HG02870 (cell line): ENCODE data around the gene MOV10L1.

ENCODE experiments used
- ATAC-seq: cut with Tn5 transposase; IDR thresholded peaks from one replicate; pipeline ENCODE4 v1.9.1; 2021; ENCODE audit warnings: mild to moderate bottlenecking, moderate library complexity; ENCODE audit not compliant: unreplicated experiment

The MOV10L1 gene

DNA sequence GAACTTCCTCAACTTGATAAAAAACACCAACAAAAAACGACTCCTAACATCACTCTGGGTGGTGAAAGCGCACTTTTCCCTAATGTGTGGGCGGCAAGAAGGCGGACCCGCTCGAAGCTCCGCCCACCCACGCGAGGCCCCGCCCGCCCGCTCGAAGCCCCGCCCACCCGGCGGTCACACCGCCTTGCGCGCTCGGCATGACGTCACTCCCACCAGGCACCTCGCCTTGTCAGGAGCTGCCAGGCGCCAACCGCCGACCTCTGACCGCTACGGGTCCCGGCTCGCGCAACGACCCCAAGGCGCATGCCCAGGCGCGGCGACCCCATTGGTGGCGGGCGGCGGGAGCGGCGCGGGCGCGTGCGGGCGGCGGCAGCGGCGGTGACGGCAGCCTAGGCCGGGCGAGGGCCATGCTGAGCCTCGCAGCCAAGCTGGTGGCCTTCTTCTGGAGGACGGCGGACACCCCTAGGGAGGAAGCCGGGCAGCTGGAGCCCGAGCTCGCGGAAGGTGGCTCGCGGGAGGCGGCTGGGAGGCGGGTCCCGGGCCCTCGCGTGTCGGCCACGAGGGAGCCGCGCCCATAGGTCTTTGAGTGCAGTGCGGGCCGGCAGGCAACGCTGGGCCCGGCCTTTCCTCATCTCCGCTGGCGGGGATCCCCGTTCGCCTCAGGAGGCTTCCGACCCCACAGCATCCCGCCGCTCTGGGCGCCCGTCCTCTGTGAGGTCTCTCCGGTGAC, at the start of gene MOV10L1:
MOV10L1 (plus strand) TSS at position 325 of the 730 bp plus-strand sequence; CDS start at position 408, 83 bp downstream.
- ATAC-seq: no peak

- no peak for ATAC-seq
Measured at GRCh38 chr22:50040717-50041116, 49.1 kb upstream of the MOV10L1 start.

GRCh38 chr22:50041361-50042065, 48.3 kb upstream of the MOV10L1 start:
- no peak for ATAC-seq

GRCh38 chr22:50044485-50045118, 45.2 kb upstream of the MOV10L1 start:
- no peak for ATAC-seq

- ATAC-seq: no peak
Measured at GRCh38 chr22:50045211-50046018, 44.4 kb upstream of the MOV10L1 start.

DNA sequence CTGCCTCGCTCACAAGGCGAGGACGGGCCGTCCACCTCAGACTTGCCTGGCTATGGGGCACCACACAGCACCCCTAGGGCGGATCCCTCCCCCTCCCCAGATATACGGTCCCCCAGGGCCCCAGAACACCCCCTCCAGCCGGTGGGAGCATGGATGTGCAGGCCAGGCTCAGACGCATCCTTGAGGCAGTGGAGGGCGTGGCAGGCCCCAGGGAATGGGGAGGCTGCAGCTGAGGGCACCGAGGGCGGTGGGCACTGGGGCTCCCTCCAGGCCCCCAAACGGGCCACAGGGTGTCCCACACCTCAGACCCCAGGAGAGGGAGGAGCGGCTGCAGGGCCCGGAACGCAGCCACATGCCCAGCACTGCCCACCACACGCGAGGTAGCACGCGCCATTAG, 43.8 kb upstream of the MOV10L1 start:
- no peak for ATAC-seq

GRCh38 chr22:50046481-50047245, 43.1 kb upstream of the MOV10L1 start:
- no peak for ATAC-seq

DNA sequence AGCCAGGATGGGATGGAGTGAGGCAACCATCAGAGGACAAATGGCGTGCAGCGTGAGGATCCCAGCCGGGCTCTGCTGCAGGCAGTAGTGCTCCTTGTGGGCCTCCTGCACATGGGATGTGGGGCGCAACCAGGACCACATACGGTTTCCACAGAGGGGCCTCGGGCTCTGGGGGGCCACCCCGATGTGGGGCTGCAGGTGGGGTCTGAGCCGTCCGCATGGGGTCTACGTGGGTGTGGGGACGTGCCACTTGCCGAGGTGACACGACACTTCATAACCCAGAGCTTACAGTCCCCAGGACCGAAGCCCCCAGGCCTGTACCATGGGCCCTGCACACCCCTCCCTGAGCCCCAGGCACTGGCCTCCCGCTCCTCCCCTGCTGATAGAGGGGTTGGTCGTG, 42.5 kb upstream of the MOV10L1 start:
- no peak for ATAC-seq

DNA sequence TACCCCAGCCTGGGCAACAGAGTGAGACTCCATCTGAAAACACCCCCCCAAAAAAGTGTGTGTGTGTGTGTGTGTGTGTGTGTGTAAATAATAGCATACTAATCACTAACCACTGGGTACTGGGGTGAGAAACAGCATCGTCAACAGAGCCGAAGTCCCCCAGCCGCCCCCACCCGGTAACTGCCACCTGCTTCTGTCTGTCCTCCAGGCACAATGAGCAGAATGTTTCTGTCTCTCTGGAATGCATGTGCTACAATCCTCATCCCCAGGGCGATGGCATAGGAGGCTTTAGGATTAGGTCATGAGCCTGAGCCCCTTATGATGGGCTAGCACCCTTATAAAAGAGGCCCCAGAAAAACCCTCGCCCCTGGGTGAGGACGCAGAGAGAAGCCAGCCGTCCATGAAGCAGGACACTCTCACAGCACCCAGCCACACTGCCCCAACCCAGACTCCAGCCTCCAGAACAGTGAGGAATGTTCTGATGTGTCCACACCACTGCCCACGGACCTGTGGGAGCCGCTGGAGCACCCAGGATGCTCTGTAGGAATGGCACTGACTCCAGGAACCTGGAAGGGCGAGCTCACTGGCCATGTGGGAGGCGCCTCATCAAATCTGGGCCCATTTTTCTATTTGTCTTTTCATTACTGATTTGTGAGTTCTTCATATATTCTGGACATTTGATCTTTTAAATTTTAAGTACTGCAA, 41.6 kb upstream of the MOV10L1 start:
- ATAC-seq: no peak

DNA sequence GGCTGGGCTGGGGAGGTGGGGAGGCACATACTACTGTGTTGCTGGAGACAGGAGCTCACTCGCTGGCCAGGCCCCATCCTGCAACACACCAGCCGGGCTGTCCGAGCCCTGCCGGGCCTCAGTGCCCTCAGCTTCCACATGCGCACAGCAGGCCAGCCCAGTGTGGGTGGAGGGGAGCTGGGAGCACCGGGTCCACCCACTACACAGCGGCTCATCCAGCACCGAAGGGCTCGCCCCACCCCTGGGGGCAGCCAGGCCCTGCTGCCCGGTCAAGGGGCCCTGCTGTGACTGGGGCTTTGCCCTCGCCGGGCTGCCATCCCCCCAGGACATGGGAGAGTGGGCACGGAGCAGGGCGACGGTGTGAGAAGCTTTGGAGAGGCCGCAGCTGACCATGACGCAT, 41.0 kb upstream of the MOV10L1 start:
- ATAC-seq: no peak

DNA sequence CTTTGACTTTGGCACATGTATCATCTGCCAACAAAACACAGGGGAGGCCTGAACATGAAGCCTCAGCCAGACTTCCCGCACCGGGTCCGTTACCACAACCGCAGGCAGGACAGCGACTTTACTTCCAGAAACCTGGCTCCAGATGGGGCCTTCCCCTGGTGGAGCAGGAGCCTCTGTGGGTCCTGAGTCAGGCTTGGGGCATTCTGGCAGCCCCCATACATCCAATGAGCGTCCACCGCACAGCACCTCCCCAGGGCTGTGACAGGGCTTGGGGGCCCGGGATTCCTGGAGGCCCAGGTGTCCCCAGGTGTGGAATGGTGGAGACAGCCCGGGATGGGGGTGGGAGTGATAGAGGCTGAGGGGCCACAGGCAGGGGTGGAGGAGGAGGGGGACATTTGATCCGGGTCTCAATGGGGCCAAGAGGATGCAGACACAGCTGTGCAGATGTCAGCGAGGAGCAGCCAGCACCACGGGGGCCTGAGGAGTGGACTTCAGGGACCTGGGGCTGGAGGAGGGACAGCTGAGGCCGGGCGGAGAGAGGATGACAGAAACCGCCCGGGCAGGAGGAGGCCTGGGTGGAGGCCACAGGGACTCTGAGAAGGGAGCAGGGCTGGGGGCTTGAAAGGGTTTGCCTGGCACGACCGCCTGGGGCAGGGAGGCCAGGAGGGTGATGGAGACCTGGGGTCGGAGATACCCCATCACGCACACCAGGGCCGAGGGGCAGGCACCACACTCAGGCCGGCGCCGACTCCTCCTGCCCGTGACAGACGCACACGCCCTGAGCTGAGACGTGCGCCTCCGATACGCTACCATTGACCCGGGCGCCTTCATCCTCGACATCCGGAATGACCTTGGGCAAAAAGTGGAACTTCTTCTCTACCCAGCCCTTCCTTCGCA, 40.3 kb upstream of the MOV10L1 start:
- ATAC-seq: no peak

GRCh38 chr22:50051930-50052329, 37.9 kb upstream of the MOV10L1 start:
- ATAC-seq: no peak

DNA sequence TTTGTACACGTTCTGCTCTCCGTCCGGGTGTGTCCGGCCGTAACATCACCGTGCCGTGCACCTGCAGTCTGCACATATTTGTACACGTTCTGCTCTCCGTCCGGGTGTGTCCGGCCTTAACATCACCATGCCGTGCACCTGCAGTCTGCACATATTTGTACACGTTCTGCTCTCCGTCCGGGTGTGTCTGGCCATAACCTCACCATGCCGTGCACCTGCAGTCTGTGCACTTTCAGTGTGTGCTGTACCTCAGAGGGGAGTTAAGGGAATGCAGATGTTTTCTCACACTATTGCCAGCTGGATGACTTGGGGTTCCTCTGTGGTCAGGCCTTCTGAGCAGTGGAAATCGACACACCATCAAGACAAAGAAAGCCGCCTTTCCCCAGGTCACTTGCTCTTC, 35.9 kb upstream of the MOV10L1 start:
- ATAC-seq: no peak

DNA sequence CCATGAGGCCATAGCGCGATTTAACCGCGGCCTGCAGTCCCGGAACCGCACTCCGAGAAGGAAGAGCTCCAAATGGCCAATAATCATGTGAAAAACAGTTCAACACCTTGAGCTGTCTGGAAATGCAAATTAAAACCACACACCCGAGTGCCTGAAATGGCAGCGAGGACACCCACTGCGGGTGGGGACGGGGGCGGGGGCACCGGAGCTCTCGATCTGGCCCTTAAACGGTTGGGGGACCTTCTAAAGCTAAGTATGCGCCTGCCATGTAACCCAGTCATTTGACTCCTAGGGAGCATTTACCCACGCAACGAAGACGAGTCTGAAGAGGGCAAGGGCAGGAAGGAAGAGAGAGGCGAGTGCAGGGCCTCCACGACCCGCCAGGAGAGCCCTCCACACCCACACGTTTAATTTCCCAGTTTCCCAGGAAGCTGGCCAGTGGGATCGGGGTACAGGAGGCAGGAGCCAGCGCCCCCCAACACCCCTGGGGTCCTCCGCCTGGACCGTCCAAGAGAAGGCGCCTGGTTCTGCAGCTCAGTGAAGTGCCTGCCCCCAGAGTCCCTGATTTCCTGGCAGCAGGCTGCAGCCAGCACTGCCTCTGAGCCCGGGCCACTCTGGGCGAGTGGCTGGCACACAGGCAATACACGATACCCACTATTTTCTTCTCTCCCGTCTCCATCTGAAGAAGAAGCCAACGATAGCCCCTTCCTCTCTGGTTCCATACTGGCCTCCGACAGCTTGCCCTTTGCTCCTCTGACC, 33.4 kb upstream of the MOV10L1 start:
- no peak for ATAC-seq

GRCh38 chr22:50057278-50058060, 32.3 kb upstream of the MOV10L1 start:
- no peak for ATAC-seq

DNA sequence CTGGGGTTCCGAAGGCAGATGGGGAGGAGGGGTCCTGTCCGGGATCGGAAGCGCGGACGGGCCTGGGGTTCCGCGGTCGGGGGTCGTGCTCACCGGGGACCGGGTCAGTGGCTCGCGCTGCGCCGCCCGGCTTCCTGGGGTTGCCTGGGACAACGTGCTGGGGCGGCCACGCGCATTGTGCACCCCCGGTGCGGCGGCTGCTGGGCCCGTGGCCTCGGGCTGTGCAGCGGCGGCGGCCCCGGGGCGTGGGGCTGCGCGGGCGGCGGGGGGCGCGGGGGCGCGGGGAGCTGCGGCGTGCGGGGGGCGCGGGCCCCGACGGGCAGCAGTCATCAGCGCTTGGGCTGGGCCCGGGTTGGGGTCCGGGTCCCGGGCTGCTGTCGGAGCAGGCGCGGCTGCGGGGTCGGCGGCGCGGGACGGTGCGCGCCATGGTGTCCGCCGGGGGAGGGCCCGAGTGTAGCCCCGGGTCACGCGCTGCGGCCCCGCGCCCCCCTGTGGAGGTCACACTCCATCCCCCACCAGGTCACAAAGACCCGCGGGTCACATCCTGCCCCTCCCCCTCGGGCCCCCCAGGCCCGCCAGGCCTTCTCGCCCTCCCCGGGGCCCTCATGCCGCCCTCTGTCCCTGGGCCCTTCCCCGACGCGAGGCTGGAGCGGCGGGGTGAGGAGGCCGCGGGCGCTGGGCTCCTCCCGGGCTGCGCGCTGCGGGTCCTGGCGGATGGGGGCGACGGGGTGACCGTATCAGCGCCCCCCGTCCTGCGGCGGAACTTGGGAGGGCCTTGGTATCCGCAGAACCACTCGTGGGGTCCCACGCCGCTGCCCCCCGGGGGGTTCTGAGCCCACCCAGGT, 31.5 kb upstream of the MOV10L1 start, which contains the start of gene TTLL8:
TTLL8 (minus strand) TSS at position 238 of the 845 bp plus-strand sequence.
- no peak for ATAC-seq
